Fibroblast of mammary gland (primary cell): Measurements from ENCODE around the gene RGS6.
"Not testable (repeated sequence)": the region's sequence is repeated elsewhere in the genome, so short reads cannot be mapped to it uniquely, and the experiment has no call there.

Experiments used
- DNase-seq: peaks from one replicate; pipeline ENCODE4 v3.0.0-alpha.2; 2010; ENCODE audit warnings: low read depth
- H3K4me3 ChIP-seq: 2 replicates; pipeline ENCODE4 v1.5.1; 2011; ENCODE audit warnings: low read depth, mild to moderate bottlenecking, low read length, moderate library complexity; ENCODE audit not compliant: control insufficient read depth
- CTCF ChIP-seq: conservative IDR thresholded peaks from 2 replicates; pipeline ENCODE4 v1.5.1; 2011; ENCODE audit warnings: low read depth, low read length, inconsistent platforms; ENCODE audit not compliant: control insufficient read depth, insufficient read depth

The RGS6 gene

GRCh38 chr14:72463291-72463866, 531.1 kb downstream of the RGS6 start:
- H3K4me3 ChIP-seq = no peak overlapping the region
- no peak for TF ChIP-seq CTCF
- no peak for DNase-seq

- TF ChIP-seq CTCF = no peak
- DNase-seq = no peak
- no peak overlapping the region for H3K4me3 ChIP-seq
Observed at GRCh38 chr14:72464226-72464625, 532.0 kb downstream of the RGS6 start.

- no peak for TF ChIP-seq CTCF
- DNase-seq = no peak
- H3K4me3 ChIP-seq = no peak overlapping the region
Observed at GRCh38 chr14:72466325-72466724, 534.1 kb downstream of the RGS6 start.

- DNase-seq = no peak
- TF ChIP-seq CTCF = no peak
- no peak overlapping the region for H3K4me3 ChIP-seq
Observed at GRCh38 chr14:72471346-72471745, 539.1 kb downstream of the RGS6 start.

- no peak for DNase-seq
- no peak for TF ChIP-seq CTCF
- no peak overlapping the region for H3K4me3 ChIP-seq
Observed at GRCh38 chr14:72472845-72473244, 540.6 kb downstream of the RGS6 start.

- no peak for TF ChIP-seq CTCF
- DNase-seq = peak; percentile 49
- H3K4me3 ChIP-seq = no peak overlapping the region
Observed at GRCh38 chr14:72476657-72477499, 544.6 kb downstream of the RGS6 start.

GRCh38 chr14:72477578-72477977, 545.3 kb downstream of the RGS6 start:
- DNase-seq, H3K4me3 ChIP-seq: not testable (repeated sequence)
